ENCODE results near the gene MTMR3.
"Not testable (repeated sequence)": the region's sequence is repeated elsewhere in the genome, so short reads cannot be mapped to it uniquely, and the experiment has no call there.

Gene MTMR3

GRCh38 chr22:29972121-29972520 is 89.1 kb downstream of the MTMR3 start:
- no peak for DNase-seq

DNA sequence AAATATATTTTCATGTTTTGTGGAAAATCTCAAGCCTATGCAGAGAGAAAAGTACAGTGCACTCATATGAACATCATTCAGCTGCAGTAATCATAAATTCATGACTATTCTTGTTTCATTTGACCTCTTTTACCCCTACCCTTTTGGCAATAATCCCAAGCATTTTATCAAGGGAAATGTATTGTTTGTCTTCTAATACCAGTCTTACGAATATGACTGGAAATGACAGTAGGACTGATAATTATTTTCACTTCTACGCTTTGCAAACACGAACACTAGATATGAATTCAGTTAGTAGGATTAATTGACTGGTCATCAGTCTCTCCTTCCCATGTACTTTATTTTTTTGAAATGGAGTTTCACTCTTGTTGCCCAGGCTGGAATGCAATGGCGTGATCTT is 90.3 kb downstream of the MTMR3 start:
- DNase-seq, result no peak

DNA sequence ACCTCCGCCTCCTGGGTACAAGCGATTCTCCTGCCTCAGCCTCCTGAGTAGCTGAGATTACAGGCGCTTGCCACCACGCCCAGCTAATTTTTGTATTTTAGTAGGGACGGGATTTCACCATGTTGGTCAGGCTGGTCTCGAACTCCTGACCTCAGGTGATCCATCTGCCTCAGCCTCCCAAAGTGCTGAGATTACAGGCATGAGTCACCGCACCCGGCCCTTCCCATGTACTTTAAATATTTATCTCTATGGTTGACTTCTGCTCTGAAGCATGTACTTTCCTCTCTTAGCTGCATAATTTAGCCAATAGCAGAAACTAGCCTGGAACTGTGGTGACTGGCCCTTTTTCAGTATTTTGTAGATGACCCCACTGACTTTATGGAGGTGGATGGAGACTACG is 90.7 kb downstream of the MTMR3 start:
- DNase-seq, result not testable (repeated sequence)

- DNase-seq, result no peak
Observed at GRCh38 chr22:29975494-29975893, 92.5 kb downstream of the MTMR3 start.

DNA sequence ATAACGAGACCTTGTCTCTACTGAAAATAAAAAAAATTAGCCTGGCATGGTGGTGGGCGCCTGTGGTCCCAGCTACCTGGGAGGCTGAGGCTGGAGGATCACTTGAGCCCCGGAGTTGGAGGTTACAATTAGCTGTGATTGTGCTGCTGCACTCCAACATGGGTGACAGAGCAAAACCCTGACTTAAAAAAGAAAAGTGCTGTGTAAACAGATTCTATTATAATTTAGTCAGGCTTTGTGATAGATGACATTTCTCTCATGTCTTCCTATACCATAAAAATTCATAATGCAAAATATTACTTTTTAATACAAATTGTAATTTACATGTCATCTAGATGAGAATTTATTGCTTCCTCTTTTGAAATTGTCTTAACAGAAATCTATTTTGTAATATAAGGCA is 94.1 kb downstream of the MTMR3 start:
- no peak for DNase-seq

- DNase-seq, result no peak
Observed at GRCh38 chr22:29979777-29980321, 96.9 kb downstream of the MTMR3 start.

DNA sequence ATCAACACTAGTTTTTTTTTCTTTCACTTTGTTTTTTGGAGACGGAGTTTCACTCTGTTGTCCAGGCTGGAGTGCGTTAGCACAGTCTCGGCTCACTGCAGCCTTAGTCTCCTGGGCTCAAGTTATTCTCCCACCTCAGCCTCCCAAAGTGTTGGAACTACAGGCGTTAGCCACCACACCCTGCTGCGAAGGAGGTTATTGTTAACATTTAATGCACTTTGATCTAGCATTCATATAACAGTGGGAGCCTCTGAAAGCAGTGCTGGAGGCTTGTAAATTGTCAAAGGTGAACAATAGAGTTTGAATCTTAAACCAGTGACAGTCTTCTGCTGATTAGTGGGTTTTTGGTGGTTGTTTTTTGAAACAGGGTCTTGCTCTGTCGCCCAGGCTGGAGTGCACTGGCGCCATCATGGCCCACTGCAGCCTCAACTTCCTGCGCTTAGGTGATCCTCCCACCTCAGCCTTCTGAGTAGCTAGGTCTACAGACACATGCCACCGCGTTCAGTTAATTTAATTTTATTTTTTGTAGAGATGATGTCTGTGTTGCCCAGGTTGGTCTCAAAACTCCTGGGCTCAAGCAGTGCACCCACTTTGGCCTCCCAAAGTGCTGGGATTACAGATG is 100.4 kb downstream of the MTMR3 start:
- no peak for DNase-seq

GRCh38 chr22:29985912-29986311 is 102.9 kb downstream of the MTMR3 start:
- no peak for DNase-seq

- no peak for DNase-seq
Observed at GRCh38 chr22:29987137-29987536, 104.2 kb downstream of the MTMR3 start.

- DNase-seq, result no peak
Observed at GRCh38 chr22:29988719-29989118, 105.7 kb downstream of the MTMR3 start.

DNA sequence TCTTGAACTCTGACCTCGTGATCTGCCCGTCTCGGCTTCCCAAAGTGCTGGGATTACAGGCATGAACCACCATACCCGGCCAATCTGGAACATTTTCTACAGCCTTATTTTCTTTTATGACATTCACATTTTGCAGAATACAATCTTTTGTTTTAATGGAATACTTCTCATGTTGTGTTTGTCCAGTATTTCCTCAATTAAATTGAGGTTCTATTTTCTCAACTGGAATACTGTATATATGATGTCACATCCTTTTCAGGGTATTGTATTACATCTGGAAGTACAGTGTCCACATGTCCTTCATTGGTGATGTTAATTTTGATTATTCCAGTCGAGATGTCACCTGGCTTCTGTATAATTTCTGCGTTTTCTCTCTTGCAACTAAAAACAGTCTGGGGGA is 106.5 kb downstream of the MTMR3 start:
- no peak for DNase-seq

GRCh38 chr22:29992341-29993275 is 109.6 kb downstream of the MTMR3 start:
- DNase-seq, result no peak

- DNase-seq, result no peak
Observed at GRCh38 chr22:29994027-29994715, 111.2 kb downstream of the MTMR3 start.

DNA sequence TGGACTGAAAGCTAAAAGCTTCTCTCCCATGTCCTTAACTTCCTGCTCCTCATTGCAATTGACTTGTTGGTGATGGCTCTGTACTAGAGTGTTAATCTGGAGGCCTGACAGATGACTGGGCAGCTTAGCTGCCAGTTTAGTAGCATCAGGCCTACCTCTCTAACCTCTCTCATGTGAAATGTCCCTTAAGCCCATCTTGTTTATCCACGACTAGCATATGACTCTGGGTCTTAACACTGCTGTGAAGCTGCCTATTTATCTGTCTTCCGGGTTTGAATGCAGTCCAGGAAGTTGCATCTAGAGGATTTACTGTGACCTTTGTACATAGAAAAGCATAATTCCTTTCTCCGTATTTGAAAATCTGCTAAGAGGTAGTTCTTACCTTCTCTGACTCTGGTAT is 112.0 kb downstream of the MTMR3 start:
- DNase-seq, result no peak

DNA sequence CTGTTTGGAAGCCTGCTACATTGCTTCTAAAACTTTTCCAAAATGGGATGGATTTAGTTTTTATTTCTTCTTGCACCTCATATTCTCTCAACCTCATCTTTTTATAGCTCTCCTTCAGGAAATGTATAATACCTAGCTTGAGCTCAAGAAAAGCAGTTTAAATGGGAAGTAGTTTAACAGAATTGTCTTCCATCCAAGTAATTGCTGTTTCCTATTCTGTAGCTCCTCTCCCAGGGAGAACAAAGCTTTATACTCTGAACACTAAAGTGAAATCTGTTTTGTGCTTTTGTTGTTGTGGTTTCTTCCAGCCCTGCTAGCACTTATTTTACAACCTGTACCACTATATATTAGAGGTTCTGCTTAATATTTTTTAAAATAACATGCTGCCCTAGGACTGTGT is 114.1 kb downstream of the MTMR3 start:
- DNase-seq, result no peak

DNA sequence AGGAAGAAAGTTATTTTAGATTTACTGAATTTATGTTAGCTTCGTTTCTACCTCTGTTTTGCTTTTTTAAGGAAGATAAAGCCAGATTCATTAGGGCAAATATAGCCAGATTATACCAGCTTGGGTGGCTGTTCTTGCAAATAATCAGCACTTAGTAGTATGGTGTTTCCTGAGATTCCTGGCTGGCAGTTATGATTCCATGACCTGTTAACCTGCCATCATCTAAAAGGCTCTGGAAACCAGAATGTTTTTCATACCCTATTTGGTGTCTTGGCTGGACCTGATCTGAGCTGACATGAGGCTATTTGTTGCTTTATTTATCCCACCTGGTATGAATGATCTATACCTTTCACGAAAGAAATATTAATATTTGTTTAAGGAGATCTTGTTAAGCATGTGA is 114.5 kb downstream of the MTMR3 start:
- no peak for DNase-seq

- DNase-seq, result no peak
Observed at GRCh38 chr22:29998627-29999384, 115.8 kb downstream of the MTMR3 start.

- no peak for DNase-seq
Observed at GRCh38 chr22:30000566-30000965, 117.6 kb downstream of the MTMR3 start.

DNA sequence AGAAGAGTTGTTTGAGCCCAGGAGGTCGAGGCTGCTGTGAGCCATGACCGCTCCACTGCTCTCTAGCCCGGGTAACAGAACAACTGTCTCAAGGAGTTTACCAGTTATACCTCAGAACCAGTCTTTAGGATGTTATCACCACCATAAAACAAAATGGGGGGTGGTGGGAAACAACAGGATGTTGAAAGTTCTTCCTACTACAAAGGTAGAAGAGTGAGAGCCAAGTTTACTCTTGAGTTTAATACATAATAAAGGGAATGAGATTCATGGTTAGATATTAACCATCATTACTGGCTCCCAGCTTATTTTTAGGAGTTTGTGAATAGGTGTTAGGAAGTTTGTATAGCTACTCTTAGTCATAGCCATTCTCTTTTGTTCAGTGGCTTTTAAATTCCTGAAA is 118.5 kb downstream of the MTMR3 start:
- no peak for DNase-seq

- no peak for DNase-seq
Observed at GRCh38 chr22:30002861-30003486, 120.0 kb downstream of the MTMR3 start.

- DNase-seq, result no peak
Observed at GRCh38 chr22:30004101-30004500, 121.1 kb downstream of the MTMR3 start.

GRCh38 chr22:30004694-30005093 is 121.7 kb downstream of the MTMR3 start:
- no peak for DNase-seq
